HEK293 (cell line): ENCODE data around the gene EEF1AKMT3.

ENCODE experiments used
- CTCF ChIA-PET: fragments of 350-600 bp; formaldehyde crosslinking; extraction: SDS; loops from one replicate; lab custom pipeline; 2021; ENCODE audit warnings: antibody characterized with exemption; lab: Yijun Ruan, JAX
- POLR2A ChIA-PET: fragments of 300-600 bp; formaldehyde crosslinking; extraction: SDS; loops from one replicate; lab custom pipeline; 2020; ENCODE audit warnings: antibody characterized with exemption, inconsistent platforms; lab: Yijun Ruan, JAX
- H3K27ac ChIP-seq: fragments of 200-500 bp; sonication (Bioruptor generic); 2 replicates; pipeline ENCODE4 v1.5.1; 2014; ENCODE audit warnings: low read depth, low read length, control low read depth, inconsistent platforms; ENCODE audit errors: extremely low read depth
- H3K36me3 ChIP-seq, 2 experiments: fragments of 200-500 bp in 1 of 2; sonication (Bioruptor generic) in 1 of 2; 1 replicate in 1 of 2; 2 replicates in 1 of 2; pipeline ENCODE4 v1.5.1; 2014 to 2017; ENCODE audit warnings: inconsistent platforms in 2 of 2, low read length in 2 of 2; ENCODE audit not compliant: control insufficient read depth in 2 of 2, insufficient read depth in 1 of 2
- H3K4me1 ChIP-seq: fragments of 200-500 bp; sonication (Bioruptor generic); 2 replicates; pipeline ENCODE4 v1.5.1; 2014; ENCODE audit warnings: mild to moderate bottlenecking, low read length, inconsistent platforms; ENCODE audit not compliant: control insufficient read depth, insufficient read depth
- H3K4me3 ChIP-seq: 2 replicates; pipeline ENCODE4 v1.5.1; 2011; ENCODE audit warnings: low read depth, mild to moderate bottlenecking, control low read depth, low read length, moderate library complexity
- H3K9me3 ChIP-seq: fragments of 200-500 bp; sonication (Bioruptor generic); 2 replicates; pipeline ENCODE4 v1.5.1; 2014; ENCODE audit warnings: low read depth, low read length, inconsistent platforms; ENCODE audit not compliant: control insufficient read depth, insufficient read depth
- AEBP2 ChIP-seq: fragments of 450-650 bp; formaldehyde crosslinking; IDR thresholded peaks from 2 replicates; pipeline ENCODE4 v1.5.1; 2016; ENCODE audit warnings: missing biosample characterization, missing genetic modification characterization, borderline replicate concordance
- ELK4 ChIP-seq: IDR thresholded peaks from 2 replicates; pipeline ENCODE4 v1.6.1; 2011; ENCODE audit warnings: mild to moderate bottlenecking, low read depth, low read length, borderline replicate concordance
- GLIS1 ChIP-seq: fragments of 450-650 bp; formaldehyde crosslinking; IDR thresholded peaks from 2 replicates; pipeline ENCODE4 v1.5.1; 2016; ENCODE audit warnings: missing biosample characterization, missing genetic modification characterization
- PRDM4 ChIP-seq: fragments of 450-650 bp; formaldehyde crosslinking; IDR thresholded peaks from 2 replicates; pipeline ENCODE4 v1.5.1; 2017; ENCODE audit warnings: missing biosample characterization, missing genetic modification characterization
- YY1 ChIP-seq: fragments of 450-650 bp; formaldehyde crosslinking; IDR thresholded peaks from 2 replicates; pipeline ENCODE4 v1.5.1; 2018; ENCODE audit warnings: missing biosample characterization, missing genetic modification characterization
- ZBTB20 ChIP-seq: fragments of 450-650 bp; formaldehyde crosslinking; IDR thresholded peaks from 2 replicates; pipeline ENCODE4 v1.5.1; 2016; ENCODE audit warnings: missing biosample characterization, missing genetic modification characterization
- ZBTB26 ChIP-seq: fragments of 450-650 bp; formaldehyde crosslinking; optimal IDR thresholded peaks from 2 replicates; pipeline ENCODE3; 2016; ENCODE audit warnings: missing biosample characterization, mild to moderate bottlenecking, missing genetic modification characterization
- ZBTB7A ChIP-seq: fragments of 450-650 bp; formaldehyde crosslinking; IDR thresholded peaks from 2 replicates; pipeline ENCODE4 v1.5.1; 2016; ENCODE audit warnings: low read depth, missing biosample characterization, missing genetic modification characterization
- ZNF18 ChIP-seq: fragments of 450-650 bp; formaldehyde crosslinking; IDR thresholded peaks from 2 replicates; pipeline ENCODE4 v1.5.1; 2016; ENCODE audit warnings: missing biosample characterization, missing genetic modification characterization
- ZNF223 ChIP-seq: fragments of 450-650 bp; formaldehyde crosslinking; IDR thresholded peaks from 2 replicates; pipeline ENCODE4 v1.5.1; 2016; ENCODE audit warnings: missing biosample characterization, missing genetic modification characterization
- ZNF23 ChIP-seq: fragments of 450-650 bp; formaldehyde crosslinking; IDR thresholded peaks from 2 replicates; pipeline ENCODE4 v1.5.1; 2016; ENCODE audit warnings: missing biosample characterization, missing genetic modification characterization, borderline replicate concordance
- ZNF26 ChIP-seq: fragments of 450-650 bp; formaldehyde crosslinking; IDR thresholded peaks from 2 replicates; pipeline ENCODE4 v1.5.1; 2016; ENCODE audit warnings: missing biosample characterization, missing genetic modification characterization
- ZNF335 ChIP-seq: fragments of 450-650 bp; formaldehyde crosslinking; conservative IDR thresholded peaks from 2 replicates; pipeline ENCODE4 v1.5.1; 2016; ENCODE audit warnings: missing biosample characterization, missing genetic modification characterization
- ZNF354C ChIP-seq: fragments of 450-650 bp; formaldehyde crosslinking; IDR thresholded peaks from 2 replicates; pipeline ENCODE4 v1.5.1; 2016; ENCODE audit warnings: missing biosample characterization, missing genetic modification characterization, low read depth, borderline replicate concordance
- ZNF518A ChIP-seq: fragments of 450-650 bp; formaldehyde crosslinking; conservative IDR thresholded peaks from 2 replicates; pipeline ENCODE4 v1.5.1; 2016; ENCODE audit warnings: low read depth, missing biosample characterization, missing genetic modification characterization
- ZNF561 ChIP-seq: fragments of 450-650 bp; IDR thresholded peaks from 2 replicates; pipeline ENCODE4 v1.5.1; 2018; ENCODE audit warnings: missing biosample characterization, missing genetic modification characterization, borderline replicate concordance
- ZNF645 ChIP-seq: fragments of 450-650 bp; formaldehyde crosslinking; IDR thresholded peaks from 2 replicates; pipeline ENCODE4; 2016; ENCODE audit warnings: missing biosample characterization, missing genetic modification characterization
- ZNF791 ChIP-seq: fragments of 450-650 bp; formaldehyde crosslinking; IDR thresholded peaks from 2 replicates; pipeline ENCODE4 v1.5.1; 2016; ENCODE audit warnings: missing biosample characterization, missing genetic modification characterization

EEF1AKMT3 gene

GRCh38 chr12:57755454-57756372 is 16.7 kb upstream of the EEF1AKMT3 start:
- ChIA-PET POLR2A (interaction anchor here (0.7 to 2.0 kb wide), 4 partner anchors 8 to 16 kb away, joined by 3 to 8 read pairs (median 5); partner anchors contain the start of genes CYP27B1, EEF1AKMT3, METTL1 and TSPAN31), CTCF (interaction anchor here (0.6 to 2.4 kb wide), 8 partner anchors 10 to 151 kb away, joined by 3 to 26 read pairs (median 4); partner anchors contain the start of genes CYP27B1, EEF1AKMT3 and METTL1)
- peaks cover 16% of the 10 kb centered on the region for H3K4me1 ChIP-seq
- peaks cover 10 to 45% of the 10 kb centered on the region in 2 experiments for H3K36me3 ChIP-seq
- H3K27ac ChIP-seq = peak overlapping the region; percentile 69; the same call in 1 of the 2 replicates
- H3K9me3 ChIP-seq = no peaks in the 10 kb centered on the region
- H3K4me3 ChIP-seq = peak overlapping the region; percentile 63
- TF ChIP-seq ZNF354C (tag by site-specific recombination) (no peak), ELK4 (no peak), ZNF223 (tag by site-specific recombination) (no peak), YY1 (tag by site-specific recombination) (no peak), ZNF645 (tag by site-specific recombination) (no peak), PRDM4 (tag by site-specific recombination) (no peak), GLIS1 (tag by site-specific recombination) (peak; percentile 51), ZNF18 (no peak), ZNF561 (tag by site-specific recombination) (peak; percentile 42; the same call in 1 of the 2 replicates), ZBTB26 (tag by site-specific recombination) (peak; percentile 82), ZNF26 (tag by site-specific recombination) (no peak), ZNF518A (tag by site-specific recombination) (no peak), ZNF791 (no peak), ZNF23 (tag by site-specific recombination) (no peak), ZNF335 (peak; percentile 58; the same call in 1 of the 2 replicates), ZBTB7A (tag by site-specific recombination) (0 out of 2 replicates have a peak, but pooled peaks have one; percentile 22), ZBTB20 (tag by site-specific recombination) (peak; percentile 74; the same call in 1 of the 2 replicates), AEBP2 (no peak)
